HG03469 (cell line): Measurements from ENCODE around the gene STAT6.

Experiments
- ATAC-seq: cut with Tn5 transposase; IDR thresholded peaks from one replicate; pipeline ENCODE4 v1.9.1; 2021; ENCODE audit warnings: mild to moderate bottlenecking, moderate library complexity, moderate number of reproducible peaks; ENCODE audit not compliant: unreplicated experiment

The STAT6 gene

DNA sequence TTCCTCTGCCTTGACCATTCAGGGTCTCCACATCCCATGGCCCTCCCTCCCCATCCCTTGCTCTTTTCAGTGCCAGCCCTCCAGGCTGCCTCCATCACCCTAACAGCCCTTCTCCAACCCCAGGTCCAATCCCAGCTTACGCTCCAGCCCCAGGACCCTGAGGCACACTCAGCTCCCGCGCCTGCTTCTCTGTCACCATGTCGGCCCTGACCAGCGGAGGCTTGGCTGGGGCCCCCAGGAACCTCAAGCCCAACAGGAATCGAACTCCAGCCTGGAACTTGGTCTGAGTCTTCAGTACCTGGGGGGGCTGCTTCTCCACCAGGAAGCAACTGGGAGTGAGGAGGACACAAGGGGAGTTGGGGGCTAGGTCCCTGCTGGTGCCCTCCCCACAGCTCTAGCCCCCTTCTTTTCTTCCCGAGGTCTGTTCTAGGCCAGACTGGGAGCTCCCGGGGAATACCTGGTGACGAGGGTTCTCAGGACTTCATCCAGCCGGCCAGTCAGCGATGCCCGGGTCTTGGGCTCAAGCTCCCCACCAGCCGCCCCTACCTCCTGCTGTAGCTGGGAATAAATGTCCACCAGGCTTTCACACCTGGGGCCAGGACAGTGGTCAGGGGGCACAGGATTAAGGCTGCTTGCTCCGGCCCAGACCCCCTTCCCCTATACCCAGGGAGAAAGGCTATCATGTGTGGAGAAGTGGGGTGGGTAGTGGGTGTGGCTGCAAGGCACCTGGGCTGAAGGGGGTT lies 6.0 kb downstream of the STAT6 start:
- ATAC-seq = no peak

DNA sequence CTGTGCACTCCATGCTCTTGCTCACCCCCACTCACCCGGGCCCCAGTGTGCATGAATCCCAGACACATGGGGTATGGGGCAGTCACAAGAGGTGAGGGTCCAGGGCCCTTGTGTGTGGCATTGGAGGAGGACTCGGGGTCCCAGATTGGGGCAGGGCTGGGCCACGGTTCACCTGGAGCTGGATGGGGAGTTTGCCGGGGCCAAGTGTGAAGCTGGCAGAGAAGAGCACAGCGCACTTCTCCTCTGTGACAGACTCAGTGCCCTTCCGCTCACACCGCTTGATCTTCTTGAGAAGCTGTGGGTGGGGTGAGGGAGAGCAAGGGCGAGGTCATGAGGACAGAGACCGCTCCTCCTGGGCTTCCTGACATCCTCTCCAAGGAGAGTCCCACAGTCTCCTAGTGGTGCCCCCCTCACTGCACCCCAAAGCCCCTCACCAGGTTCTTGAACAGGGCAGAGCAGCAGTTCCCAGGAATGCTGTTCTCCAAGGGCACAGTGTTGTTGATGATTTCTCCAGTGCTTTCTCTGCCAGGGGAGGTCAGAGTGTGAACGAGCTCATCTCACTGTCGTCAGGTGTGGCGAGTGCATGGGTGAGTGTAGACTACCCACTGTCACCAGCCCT lies 6.8 kb downstream of the STAT6 start:
- ATAC-seq = no peak

DNA sequence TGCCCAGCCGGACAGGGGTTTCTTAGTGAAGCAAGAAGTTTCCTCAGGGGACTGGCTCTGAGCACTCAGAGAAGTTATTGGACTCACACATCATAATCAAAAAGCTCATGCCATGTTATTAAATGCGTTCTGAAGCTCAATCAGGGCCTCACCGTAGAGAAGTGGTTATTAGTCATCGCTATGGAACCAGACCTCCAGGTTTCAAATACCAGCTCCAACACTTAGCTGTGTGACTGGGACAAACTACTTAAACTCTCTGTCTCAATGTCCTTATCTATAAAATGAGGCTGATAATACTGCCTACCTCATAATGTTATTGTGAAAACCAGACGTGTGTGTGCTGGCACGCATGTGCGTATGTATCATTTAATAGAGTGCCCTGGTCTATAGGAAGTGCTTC lies 7.3 kb downstream of the STAT6 start:
- no peak for ATAC-seq

DNA sequence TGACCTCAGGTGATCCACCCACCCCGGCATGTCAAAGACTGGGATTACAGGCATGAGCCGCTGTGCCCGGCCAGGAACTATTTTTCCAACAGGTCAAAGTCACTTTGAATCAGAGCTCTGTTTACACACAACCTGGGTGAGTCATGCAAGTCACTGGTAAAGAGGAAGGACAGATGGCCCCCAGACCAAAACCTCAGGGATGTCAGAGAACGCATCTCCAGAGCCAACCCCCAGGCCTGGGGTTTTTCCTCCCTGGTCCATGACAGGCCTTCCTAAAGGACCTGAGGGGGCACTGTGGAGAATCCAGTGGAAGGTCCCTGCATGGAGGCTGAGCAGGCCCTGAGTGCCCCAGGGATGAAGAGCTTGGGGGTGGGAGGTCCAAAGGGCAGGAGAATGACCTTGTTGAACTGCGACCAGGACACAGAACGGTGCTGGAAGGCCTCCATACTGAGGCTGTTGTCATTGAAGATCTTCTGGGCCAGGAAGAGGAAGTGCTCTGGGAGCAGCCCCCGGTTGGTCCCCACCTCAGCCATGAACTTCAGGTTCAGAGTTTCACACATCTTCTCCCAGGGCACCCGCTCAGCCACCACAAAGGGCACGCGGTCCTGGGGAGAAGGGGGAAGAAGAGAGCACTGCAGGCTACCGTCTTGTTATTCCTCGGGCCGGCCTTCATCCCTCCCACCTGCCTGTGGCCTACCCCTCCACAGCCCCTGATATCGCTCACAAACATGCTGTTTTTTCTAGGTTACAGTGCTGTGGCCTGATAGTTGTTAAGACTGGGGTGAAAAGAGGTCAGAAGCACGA lies 9.1 kb downstream of the STAT6 start:
- ATAC-seq = no peak

DNA sequence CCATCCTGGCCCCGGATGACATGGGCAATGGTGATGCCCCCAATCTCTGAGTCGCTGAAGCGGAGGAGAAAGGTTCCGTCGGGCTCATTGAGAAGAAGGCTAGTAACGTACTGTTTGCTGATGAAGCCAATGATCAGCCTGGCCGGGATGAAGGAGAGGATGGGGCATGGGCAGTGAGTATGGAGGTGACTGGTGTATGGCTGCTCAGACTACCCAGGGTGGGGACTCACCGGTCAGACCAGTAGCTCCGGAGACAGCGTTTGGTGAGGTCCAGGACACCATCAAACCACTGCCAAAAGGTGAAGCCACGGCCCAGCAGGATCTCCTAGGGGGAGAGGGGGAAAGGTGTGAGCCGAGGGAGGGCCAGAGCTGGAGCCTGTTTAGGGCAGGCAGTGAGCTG lies 11.4 kb downstream of the STAT6 start:
- ATAC-seq = no peak

DNA sequence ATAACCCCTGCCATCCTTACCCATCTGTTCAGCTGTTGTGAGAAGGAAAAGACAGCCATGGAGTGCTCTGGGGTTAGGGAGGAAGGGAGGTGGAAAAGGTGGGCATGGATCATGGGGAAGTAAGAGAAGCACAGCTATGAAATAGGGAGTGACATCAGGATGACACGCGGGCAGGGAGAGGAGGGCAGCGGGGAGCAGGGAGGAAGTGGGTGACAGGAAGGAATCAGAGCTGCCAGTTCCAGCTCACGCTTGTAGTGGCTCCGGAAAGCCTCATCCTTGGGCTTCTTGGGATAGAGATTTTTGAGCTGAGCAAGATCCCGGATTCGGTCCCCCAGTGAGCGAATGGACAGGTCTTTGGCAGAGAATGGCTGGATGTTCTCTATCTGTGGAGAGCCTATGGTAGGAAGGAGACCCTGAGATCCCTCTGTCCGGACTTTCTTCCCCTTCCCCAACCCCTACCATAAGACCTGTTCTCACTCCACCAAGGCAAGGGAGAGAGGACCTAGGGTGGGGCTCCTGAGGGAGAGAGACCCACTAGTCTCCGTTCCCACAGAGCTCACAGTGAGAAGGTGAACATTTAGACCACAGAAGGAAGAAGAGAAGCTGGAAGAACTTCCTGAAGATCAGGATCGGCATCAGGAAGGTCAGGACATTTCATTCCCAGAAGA lies 12.0 kb downstream of the STAT6 start:
- no peak for ATAC-seq

DNA sequence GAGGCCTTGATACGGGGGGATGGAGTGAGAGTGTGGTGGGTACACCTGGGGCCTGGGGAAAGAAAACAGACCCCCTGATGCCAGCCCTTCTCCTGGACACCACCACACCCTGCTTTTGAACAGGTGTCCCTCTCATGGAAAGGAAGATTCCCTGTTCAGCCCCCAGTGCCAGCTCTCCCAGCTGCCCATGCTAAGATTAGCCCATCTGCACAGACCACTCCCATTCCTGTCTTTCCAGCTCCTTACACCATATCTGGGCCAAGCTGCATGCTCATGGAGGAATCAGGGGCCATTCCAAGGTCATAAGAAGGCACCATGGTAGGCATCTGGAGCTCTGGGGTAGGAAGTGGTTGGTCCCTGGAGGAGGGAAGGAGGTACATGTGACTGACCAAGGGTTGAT lies 12.6 kb downstream of the STAT6 start:
- no peak for ATAC-seq

DNA sequence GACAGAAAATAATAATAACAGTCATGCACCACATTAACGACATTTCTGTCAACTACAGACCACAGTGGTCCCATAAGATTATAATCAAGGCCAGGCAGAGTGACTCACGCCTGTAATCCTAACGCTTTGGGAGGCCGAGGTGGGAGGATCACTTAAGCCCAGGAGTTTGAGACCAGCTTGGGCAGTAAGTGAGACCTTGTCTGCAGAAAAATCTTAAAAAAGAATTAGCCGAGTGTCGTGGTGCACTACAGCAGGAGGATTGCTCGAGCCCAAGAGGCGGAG lies 13.7 kb downstream of the STAT6 start:
- ATAC-seq = no peak

DNA sequence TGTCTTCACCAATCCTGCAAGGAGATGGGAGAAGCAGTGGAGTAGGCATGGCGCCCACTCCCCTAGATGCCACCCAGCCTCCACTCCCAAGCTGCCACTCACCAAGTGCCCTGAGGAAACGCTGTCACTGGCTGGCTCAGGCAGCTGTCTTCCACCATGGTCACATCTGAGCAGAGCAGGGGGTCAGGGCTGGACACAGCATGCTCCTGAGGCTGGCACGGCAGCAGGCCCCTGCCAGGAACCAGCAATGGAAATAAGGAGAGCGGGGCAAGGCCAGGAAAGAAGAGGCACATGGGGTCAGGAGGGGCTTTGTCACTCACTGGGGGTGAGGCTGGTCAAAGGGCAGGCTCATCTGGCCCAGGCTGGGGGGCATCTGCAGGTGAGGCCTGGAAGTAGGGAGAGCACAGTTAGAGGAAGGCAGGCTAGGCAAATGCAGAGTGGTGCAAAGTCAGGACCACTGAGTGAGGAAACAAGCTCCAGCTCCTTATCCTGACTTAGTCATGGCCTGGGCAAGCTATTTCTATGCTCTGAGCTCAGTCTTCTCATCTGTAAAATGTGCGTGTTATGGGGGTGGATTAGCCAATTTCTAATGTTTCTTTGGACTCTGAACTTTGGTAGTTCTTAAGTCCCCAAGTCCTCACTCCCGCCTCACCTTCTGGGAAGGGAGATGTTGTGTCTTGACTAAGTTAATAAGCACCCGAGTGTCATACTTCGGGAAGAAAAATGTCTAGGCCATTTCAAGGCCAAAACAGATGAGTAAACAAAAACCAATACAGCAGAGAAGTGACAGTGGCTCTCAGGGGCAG lies 14.2 kb downstream of the STAT6 start:
- no peak for ATAC-seq

DNA sequence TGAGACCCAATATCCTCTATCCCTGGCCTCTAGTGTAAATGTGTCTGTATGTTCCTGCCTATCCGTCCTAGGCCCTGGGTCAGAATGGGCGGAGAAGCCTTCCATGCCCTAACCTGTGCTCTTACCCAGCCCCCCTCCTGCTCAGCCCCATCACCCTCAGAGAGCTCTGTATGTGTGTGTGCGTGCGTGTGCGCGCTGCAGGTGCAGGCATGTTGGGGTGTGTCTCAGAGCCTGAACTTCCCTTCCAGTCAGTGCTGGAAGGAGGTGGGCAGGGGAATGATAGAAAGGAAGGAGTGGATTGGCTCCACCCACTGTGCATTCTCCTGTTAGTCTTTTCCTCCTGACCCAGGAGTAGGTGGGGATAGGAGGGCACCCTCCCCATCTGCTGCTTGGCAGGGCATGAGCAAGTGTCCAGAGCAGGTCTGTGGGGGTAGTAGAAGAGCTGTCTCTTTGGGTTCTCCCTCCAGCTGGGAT lies 15.0 kb downstream of the STAT6 start:
- ATAC-seq = no peak

DNA sequence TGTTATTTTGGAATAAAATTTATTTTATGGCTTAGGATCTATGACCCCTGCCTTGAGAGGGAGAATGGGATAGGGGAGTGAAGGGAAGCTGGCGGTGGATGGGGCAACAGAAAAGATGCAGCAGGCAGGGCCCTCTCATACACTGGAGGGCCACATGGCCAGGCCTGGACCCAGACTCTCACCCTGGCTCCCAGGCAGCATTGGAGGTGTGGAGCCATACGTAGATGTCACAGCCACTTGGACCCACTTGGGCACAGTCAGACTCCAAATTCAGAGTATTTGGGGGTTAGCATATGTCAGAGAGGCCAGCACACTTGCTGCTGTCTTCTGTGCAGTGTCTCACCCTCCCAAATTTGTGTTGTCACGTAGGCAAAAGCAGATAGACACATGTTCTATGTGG lies 15.7 kb downstream of the STAT6 start:
- ATAC-seq = no peak

DNA sequence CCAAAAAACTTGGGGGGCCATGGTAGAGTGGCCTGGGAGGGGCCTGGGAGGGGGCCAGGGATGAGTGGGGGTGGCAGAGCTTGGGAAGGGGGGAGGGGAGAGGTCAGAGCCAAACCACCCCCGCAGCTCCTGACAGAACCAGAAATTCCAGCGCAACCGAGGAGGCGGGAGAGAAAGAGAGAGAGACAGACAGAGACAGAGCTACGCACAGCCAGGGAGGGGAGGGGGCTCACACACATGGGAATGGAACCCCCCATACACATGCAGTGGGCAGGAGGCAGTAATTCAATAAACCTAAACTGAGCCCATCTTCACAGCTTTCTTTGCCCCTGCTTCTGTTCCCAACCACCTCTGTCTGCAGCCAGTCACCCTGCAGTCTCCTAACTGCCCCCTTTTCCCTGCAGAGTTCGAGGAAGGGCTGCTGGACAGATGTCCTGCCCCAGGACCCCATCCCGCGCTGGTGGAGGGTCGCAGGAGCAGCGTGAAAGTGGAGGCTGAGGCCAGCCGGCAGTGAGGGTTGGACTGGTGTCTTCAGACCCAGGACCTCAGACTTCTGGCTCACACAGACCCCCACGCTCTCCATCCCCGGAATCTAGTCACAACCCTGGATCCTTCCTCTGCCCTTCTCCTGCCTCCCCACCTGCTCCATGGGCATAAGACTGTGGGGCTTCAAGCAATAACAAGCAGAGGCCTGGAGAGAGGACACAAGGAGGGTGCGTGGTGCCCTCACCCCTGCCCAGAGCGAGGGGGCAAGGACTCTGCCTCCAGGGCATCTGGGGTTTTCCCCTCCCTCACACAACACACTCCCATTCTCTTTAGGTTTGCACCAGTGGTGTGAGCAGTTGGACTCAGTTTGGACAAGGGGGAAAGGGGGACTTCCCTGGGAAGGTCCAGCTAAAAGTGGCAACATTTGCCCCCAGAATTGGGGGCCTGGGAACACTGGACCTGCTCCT lies 16.7 kb downstream of the STAT6 start:
- ATAC-seq = no peak

DNA sequence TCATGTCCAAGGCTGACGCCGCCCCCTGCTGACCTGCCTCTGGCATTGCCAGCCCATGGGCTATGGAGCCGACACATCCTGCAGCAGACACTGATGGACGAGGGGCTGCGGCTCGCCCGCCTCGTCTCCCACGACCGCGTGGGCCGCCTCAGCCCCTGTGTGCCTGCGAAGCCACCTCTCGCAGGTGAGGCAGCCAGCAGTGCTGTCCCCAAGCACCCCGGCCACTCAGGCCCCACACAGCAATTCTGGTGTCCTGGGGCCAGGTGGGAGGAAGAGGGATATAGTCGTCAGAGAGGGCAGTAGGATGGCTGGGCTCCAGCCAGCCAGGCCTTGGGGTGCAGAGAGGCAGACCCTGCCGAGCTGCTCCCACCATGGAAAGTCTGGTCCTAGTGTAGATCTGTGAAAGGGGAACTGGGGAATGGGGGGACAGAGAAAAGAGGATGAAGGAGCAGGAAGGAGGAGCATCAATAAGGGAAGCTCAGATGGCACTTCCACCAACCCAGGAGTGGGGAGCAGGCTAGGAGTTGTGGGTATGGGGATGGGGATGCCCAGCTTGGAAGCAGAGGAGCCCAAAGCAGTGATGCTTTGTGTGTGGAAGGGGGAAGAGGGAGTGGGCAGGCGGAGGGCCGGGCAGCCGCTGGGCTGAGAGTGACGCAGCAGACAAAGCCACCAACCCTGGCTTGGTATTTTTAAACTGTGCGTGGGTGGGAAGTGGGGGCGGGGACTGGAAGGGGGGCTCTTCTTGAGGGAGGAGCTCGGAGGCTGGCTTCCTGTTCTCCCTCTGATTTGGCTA lies 17.6 kb downstream of the STAT6 start:
- no peak for ATAC-seq

DNA sequence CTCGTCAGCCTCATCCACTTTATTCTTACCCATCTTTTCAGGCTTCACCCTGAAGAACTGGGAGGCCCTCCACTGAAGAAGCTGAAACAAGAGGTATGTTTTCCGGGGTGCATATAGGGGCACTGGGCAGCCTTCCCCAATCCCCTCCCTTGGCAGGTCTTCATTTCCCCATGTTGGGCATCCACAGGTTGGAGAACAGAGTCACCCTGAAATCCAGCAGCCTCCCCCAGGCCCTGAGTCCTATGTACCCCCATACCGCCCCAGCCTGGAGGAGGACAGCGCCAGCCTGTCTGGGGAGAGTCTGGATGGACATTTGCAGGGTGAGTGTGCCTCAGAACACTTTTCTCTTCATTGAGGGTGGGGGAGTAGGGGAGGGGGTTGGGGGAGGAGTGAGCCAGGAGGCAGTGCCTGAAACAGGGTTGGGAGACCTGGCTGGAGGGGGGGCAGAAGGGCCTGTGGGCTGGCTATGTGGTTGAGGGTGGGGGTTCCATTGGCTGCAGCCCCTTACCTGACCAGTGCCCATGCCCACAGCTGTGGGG lies 18.2 kb downstream of the STAT6 start:
- no peak for ATAC-seq

DNA sequence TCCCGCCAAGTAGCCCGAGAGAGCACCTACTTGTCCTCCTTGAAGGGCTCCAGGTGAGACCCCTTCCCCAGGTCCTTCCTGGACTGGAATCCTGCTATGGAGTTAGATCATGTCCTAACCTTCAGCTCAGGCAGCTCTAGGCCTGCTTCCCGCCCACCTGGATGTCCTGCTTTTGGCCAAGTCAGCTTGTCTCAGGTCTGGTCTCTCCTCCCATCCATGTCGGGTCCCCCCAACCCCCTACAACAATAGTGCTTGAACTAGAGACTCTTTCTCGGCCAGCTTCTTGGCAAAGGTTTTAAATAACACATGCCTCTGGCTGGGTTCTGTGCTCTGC lies 18.7 kb downstream of the STAT6 start:
- no peak for ATAC-seq

DNA sequence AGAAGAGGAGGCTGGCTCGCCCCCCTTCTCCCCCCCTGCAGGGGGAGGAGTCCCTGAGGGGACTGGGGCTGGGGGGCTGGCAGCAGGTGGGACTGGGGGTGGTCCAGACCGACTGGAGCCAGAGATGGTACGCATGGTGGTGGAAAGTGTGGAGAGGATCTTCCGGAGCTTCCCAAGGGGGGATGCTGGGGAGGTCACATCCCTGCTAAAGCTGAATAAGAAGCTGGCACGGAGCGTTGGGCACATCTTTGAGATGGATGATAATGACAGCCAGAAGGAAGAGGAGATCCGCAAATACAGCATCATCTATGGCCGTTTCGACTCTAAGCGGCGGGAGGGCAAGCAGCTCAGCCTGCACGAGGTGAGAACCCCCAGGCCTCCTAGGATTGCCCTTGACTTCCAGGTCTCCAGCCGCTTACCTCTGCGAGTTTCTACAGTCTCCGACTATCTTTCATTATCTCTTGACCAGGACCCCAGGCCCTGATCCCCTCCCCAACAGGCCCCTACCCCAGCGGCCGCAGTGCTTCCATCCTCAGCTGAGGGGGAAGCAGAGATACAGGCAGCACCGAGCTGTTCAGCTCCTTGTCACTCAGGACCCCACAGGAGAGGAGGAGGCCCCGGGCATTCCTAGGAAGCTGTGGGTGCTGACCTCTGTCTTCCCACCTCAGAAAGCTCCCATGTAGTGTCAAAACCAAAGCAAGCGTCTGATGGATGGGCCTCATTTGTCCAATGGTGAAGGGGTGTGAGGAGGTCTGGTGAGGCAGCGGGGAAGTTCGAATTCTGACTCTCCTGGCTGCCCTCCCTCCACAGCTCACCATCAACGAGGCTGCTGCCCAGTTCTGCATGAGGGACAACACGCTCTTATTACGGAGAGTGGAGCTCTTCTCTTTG lies 19.3 kb downstream of the STAT6 start:
- ATAC-seq = no peak

DNA sequence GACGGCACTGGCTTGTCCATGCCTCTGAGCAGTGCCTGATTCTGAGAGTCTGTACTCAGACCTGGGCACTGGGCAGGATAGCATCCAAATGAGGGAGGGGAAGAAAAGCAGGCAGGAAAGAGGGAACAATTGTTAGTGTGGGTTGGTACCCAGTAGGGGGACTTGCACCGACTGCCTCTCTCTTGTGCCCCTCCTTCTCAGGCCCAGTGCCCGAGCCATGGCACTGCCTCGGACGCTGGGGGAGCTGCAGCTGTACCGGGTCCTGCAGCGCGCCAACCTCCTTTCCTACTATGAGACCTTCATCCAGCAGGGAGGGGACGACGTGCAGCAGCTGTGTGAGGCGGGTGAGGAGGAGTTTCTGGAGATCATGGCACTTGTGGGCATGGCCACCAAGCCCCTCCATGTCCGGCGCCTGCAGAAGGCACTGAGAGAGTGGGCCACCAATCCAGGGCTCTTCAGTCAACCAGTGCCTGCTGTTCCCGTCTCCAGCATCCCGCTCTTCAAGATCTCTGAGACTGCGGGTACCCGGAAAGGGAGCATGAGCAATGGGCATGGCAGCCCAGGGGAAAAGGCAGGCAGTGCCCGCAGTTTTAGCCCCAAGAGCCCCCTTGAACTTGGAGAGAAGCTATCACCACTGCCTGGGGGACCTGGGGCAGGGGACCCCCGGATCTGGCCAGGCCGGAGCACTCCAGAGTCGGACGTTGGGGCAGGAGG lies 20.1 kb downstream of the STAT6 start:
- no peak for ATAC-seq
